NCI-H748 treated with DMSO at 0.1 percent for 48 hours (cell line): Measurements from ENCODE around the gene GNPTG.
"Not testable (repeated sequence)": the region's sequence is repeated elsewhere in the genome, so short reads cannot be mapped to it uniquely, and the experiment has no call there.

Experiments used
- DNase-seq: peaks from one replicate; lab custom pipeline; 2025; lab: John Stamatoyannopoulos, UW

GNPTG gene

GRCh38 chr16:1319041-1319440, 32.7 kb upstream of the GNPTG start:
- DNase-seq, result no peak

GRCh38 chr16:1320097-1320496, 31.6 kb upstream of the GNPTG start:
- DNase-seq, result no peak

- no peak for DNase-seq
These were observed 31.0 kb upstream of the GNPTG start for GRCh38 chr16:1320658-1321240.

GRCh38 chr16:1322407-1322806, 29.3 kb upstream of the GNPTG start:
- no peak for DNase-seq

GRCh38 chr16:1323296-1324239, 28.2 kb upstream of the GNPTG start:
- no peak for DNase-seq

GRCh38 chr16:1324286-1324826, 27.4 kb upstream of the GNPTG start:
- DNase-seq, result no peak

GRCh38 chr16:1325261-1325660, 26.5 kb upstream of the GNPTG start:
- DNase-seq, result no peak

GRCh38 chr16:1325673-1326371, 25.9 kb upstream of the GNPTG start:
- no peak for DNase-seq

GRCh38 chr16:1326391-1326790, 25.3 kb upstream of the GNPTG start:
- DNase-seq, result no peak

- DNase-seq, result no peak
These were observed 24.6 kb upstream of the GNPTG start for GRCh38 chr16:1326946-1327618.

- DNase-seq, result no peak
These were observed 24.1 kb upstream of the GNPTG start for GRCh38 chr16:1327619-1327947.

- not testable (repeated sequence) for DNase-seq
These were observed 23.6 kb upstream of the GNPTG start for GRCh38 chr16:1328136-1328535.

GRCh38 chr16:1328961-1329360, 22.8 kb upstream of the GNPTG start:
- DNase-seq, result not testable (repeated sequence)

GRCh38 chr16:1330260-1330914, 21.3 kb upstream of the GNPTG start:
- no peak for DNase-seq

- DNase-seq, result no peak
These were observed 20.6 kb upstream of the GNPTG start for GRCh38 chr16:1330931-1331711.

GRCh38 chr16:1331712-1332617, 19.8 kb upstream of the GNPTG start:
- peak; percentile 82 for DNase-seq

GRCh38 chr16:1332618-1333148, 19.0 kb upstream of the GNPTG start:
- DNase-seq, result no peak

- no peak for DNase-seq
These were observed 18.4 kb upstream of the GNPTG start, which contains the start of gene BAIAP3 for GRCh38 chr16:1333149-1333812. BAIAP3 (plus strand) TSS chr16:1333645; CDS start chr16:1338550, 4,905 bp downstream.
